Mammary epithelial cell (primary cell): ENCODE data around the gene STK38L.

ENCODE experiments used
- CTCF ChIP-seq, 2 donors: IDR thresholded peaks in 1 of 2; conservative IDR thresholded peaks in 1 of 2; 2 replicates each; pipeline ENCODE4 v1.5.1; 2011 to 2012; ENCODE audit warnings: inconsistent platforms in 2 of 2, low read length in 2 of 2, mild to moderate bottlenecking in 2 of 2, control low read depth in 1 of 2, low read depth in 1 of 2; ENCODE audit not compliant: insufficient read depth in 1 of 2; ENCODE audit errors: extremely low read depth in 1 of 2
- EZH2 ChIP-seq: IDR thresholded peaks from 2 replicates; pipeline ENCODE4 v1.6.1; 2012; ENCODE audit warnings: low read length, inconsistent platforms, borderline replicate concordance

- TF ChIP-seq CTCF (conservative IDR thresholded peaks at IDR 0.05 in 1 of 2, IDR thresholded peaks at IDR 0.05 in 1 of 2; ENCODE audit: extremely low read depth in 1 of 2, insufficient read depth in 1 of 2, low read depth in 1 of 2, low read length in 2 of 2) (no peak), EZH2 (no peak)
These were observed 30.8 kb upstream of the STK38L start for GRCh38 chr12:27213304-27213703.
